A549 (cell line): Measurements from ENCODE around the gene SFTPB.

Experiments
- CBX2 ChIP-seq: fragments of 200-600 bp; sonication (generic); IDR thresholded peaks from 2 replicates; pipeline ENCODE4 v1.6.1; 2016; ENCODE audit warnings: low read depth, mild to moderate bottlenecking, borderline replicate concordance
- CEBPB ChIP-seq, 2 experiments: fragments of >200 bp in 1 of 2; sonication (Bioruptor Twin) in 1 of 2; formaldehyde crosslinking in 1 of 2; IDR thresholded peaks; 2 replicates each; pipeline ENCODE4 v1.6.1; 2012 to 2016
- CHD2 ChIP-seq: fragments of 150-350 bp; IDR thresholded peaks from 2 replicates; pipeline ENCODE4 v1.6.1; 2014; ENCODE audit warnings: low read length; ENCODE audit not compliant: partially characterized antibody
- CTCF ChIP-seq: fragments of >200 bp; sonication (Bioruptor Twin); formaldehyde crosslinking; IDR thresholded peaks from 3 replicates; pipeline ENCODE4 v1.5.1; 2016
- E2F6 ChIP-seq: IDR thresholded peaks from 2 replicates; pipeline ENCODE4 v1.6.1; 2012; ENCODE audit warnings: low read depth, borderline replicate concordance
- EP300 ChIP-seq, 2 experiments: fragments of >200 bp; sonication (Bioruptor Twin); formaldehyde crosslinking; IDR thresholded peaks; 2 replicates in 1 of 2; 3 replicates in 1 of 2; pipeline ENCODE4 v1.6.1; 2016 to 2017
- MYC ChIP-seq: IDR thresholded peaks from 2 replicates; pipeline ENCODE4 v1.6.1; 2012; ENCODE audit warnings: mild to moderate bottlenecking, inconsistent platforms, low read length, improper control_type of control experiment, borderline replicate concordance
- RNF2 ChIP-seq: fragments of 200-600 bp; sonication (generic); IDR thresholded peaks from 2 replicates; pipeline ENCODE4 v1.6.1; 2016; ENCODE audit warnings: low read depth, mild to moderate bottlenecking, antibody characterized with exemption, moderate library complexity, borderline replicate concordance
- USF2 ChIP-seq: fragments of 450-650 bp; IDR thresholded peaks from 2 replicates; pipeline ENCODE4 v1.6.1; 2014; ENCODE audit warnings: antibody characterized with exemption
- ZNF302 ChIP-seq: fragments of 250-450 bp; sonication (Bioruptor Pico); IDR thresholded peaks from 2 replicates; pipeline ENCODE4 v1.9.0; 2021; ENCODE audit warnings: inconsistent platforms, mild to moderate bottlenecking, moderate library complexity

GRCh38 chr2:85684380-85684779, 16.4 kb upstream of the SFTPB start:
- TF ChIP-seq RNF2, result no peak
- TF ChIP-seq EP300 (IDR thresholded peaks at IDR 0.05), result no peak
- no peak for TF ChIP-seq CTCF
- TF ChIP-seq MYC, result no peak
- no peak for TF ChIP-seq E2F6
- TF ChIP-seq CHD2, result no peak
- no peak for TF ChIP-seq USF2
- TF ChIP-seq ZNF302 (CRISPR knock-in tag), result no peak
- no peak for TF ChIP-seq CEBPB (IDR thresholded peaks at IDR 0.05)
- no peak for TF ChIP-seq CBX2
